ENCODE measurements around the gene RELL2.

The RELL2 gene

DNA sequence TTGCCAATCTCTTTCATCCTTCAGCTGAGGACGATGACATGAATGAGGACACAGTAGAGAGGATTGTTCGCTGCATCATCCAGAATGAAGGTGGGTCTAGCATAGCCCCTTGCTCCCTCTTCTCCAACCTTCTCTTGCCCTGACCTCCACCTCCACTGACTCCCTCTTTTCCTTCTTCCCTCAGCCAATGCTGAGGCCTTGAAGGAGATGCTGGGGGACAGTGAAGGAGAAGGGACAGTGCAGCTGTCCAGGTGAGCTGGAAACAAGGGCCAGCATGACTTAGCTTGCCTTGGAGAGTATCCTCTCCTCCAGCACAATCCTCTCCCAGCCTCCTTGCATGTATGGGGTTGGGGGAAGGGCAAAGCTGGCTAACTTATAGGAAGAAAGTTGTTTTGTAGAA lies 2.0 kb downstream of the RELL2 start:
- Histone ChIP-seq H3K36me3 (ENCODE audit: control insufficient read depth, low read length) (peaks cover 65% of the 10 kb centered on the region), H4K20me1 (ENCODE audit: control insufficient read depth, insufficient read depth, low read depth, low read length) (peaks cover 21% of the 10 kb centered on the region; the same call in 1 of the 2 replicates), H3K79me2 (ENCODE audit: control insufficient read depth, low read length) (peaks cover 51% of the 10 kb centered on the region), H3K9me3 (ENCODE audit: control insufficient read depth, insufficient read depth, low read length) (no peaks in the 10 kb centered on the region), H3K4me2 (ENCODE audit: low read length) (peak overlapping the region; percentile 74), H3K27me3 (ENCODE audit: control insufficient read depth, low read length) (no peaks in the 10 kb centered on the region), H3F3A (ENCODE audit: control insufficient read depth, insufficient read depth) (peaks cover 13% of the 10 kb centered on the region), H3K27ac (ENCODE audit: low read depth, low read length) (peak overlapping the region; percentile 50), H3K9me2 (replicated peaks; ENCODE audit: control insufficient read depth, low read length) (no peaks in the 10 kb centered on the region), H3K4me1 (ENCODE audit: control insufficient read depth, low read length) (peaks cover 36% of the 10 kb centered on the region), H3K4me3 (ENCODE audit: low read length) (peak overlapping the region; percentile 96)
- TF ChIP-seq EZH2phosphoT487 (IDR thresholded peaks at IDR 0.05; ENCODE audit: borderline replicate concordance, low read length), result no peak
- TF ChIP-seq, protein P1, sequence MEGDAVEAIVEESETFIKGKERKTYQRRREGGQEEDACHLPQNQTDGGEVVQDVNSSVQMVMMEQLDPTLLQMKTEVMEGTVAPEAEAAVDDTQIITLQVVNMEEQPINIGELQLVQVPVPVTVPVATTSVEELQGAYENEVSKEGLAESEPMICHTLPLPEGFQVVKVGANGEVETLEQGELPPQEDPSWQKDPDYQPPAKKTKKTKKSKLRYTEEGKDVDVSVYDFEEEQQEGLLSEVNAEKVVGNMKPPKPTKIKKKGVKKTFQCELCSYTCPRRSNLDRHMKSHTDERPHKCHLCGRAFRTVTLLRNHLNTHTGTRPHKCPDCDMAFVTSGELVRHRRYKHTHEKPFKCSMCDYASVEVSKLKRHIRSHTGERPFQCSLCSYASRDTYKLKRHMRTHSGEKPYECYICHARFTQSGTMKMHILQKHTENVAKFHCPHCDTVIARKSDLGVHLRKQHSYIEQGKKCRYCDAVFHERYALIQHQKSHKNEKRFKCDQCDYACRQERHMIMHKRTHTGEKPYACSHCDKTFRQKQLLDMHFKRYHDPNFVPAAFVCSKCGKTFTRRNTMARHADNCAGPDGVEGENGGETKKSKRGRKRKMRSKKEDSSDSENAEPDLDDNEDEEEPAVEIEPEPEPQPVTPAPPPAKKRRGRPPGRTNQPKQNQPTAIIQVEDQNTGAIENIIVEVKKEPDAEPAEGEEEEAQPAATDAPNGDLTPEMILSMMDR (IDR thresholded peaks at IDR 0.05; ENCODE audit: low read depth, low read length, poor library complexity, severe bottlenecking), result no peak

- peaks cover 17% of the 10 kb centered on the region; the same call in 1 of the 2 replicates for H4K20me1 ChIP-seq (ENCODE audit: control insufficient read depth, insufficient read depth, low read depth, low read length)
- H3K36me3 ChIP-seq (ENCODE audit: control insufficient read depth, low read length), result peaks cover 58% of the 10 kb centered on the region
Observed at GRCh38 chr5:141639357-141640050, 2.7 kb downstream of the RELL2 start.

GRCh38 chr5:141640051-141640415 lies 3.2 kb downstream of the RELL2 start:
- H3K9me3 ChIP-seq (ENCODE audit: control insufficient read depth, insufficient read depth, low read length), result no peaks in the 10 kb centered on the region
- peaks cover 53% of the 10 kb centered on the region for H3K36me3 ChIP-seq (ENCODE audit: control insufficient read depth, low read length)
- H3K4me3 ChIP-seq (ENCODE audit: low read length), result no peak overlapping the region
- peaks cover 13% of the 10 kb centered on the region for H3F3A ChIP-seq (ENCODE audit: control insufficient read depth, insufficient read depth)
- H3K27me3 ChIP-seq (ENCODE audit: control insufficient read depth, low read length), result no peaks in the 10 kb centered on the region
- peaks cover 24% of the 10 kb centered on the region for H3K4me1 ChIP-seq (ENCODE audit: control insufficient read depth, low read length)
- TF ChIP-seq, protein P1 (IDR thresholded peaks at IDR 0.05; ENCODE audit: low read depth, low read length, poor library complexity, severe bottlenecking), result no peak
- TF ChIP-seq EZH2phosphoT487 (IDR thresholded peaks at IDR 0.05; ENCODE audit: borderline replicate concordance, low read length), result no peak
- no peak overlapping the region for H3K4me2 ChIP-seq (ENCODE audit: low read length)
- H3K9me2 ChIP-seq (replicated peaks; ENCODE audit: control insufficient read depth, low read length), result no peaks in the 10 kb centered on the region
- H4K20me1 ChIP-seq (ENCODE audit: control insufficient read depth, insufficient read depth, low read depth, low read length), result peaks cover 12% of the 10 kb centered on the region; the same call in 1 of the 2 replicates
- no peak overlapping the region for H3K27ac ChIP-seq (ENCODE audit: low read depth, low read length)
- H3K79me2 ChIP-seq (ENCODE audit: control insufficient read depth, low read length), result peaks cover 39% of the 10 kb centered on the region

More at GRCh38 chr5:141639357-141640050, 2.7 kb downstream of the RELL2 start:
- peaks cover 13% of the 10 kb centered on the region for H3F3A ChIP-seq (ENCODE audit: control insufficient read depth, insufficient read depth)
- no peaks in the 10 kb centered on the region for H3K9me3 ChIP-seq (ENCODE audit: control insufficient read depth, insufficient read depth, low read length)
- H3K4me1 ChIP-seq (ENCODE audit: control insufficient read depth, low read length), result peaks cover 29% of the 10 kb centered on the region
- no peak overlapping the region for H3K27ac ChIP-seq (ENCODE audit: low read depth, low read length)
- H3K79me2 ChIP-seq (ENCODE audit: control insufficient read depth, low read length), result peaks cover 44% of the 10 kb centered on the region
- H3K4me2 ChIP-seq (ENCODE audit: low read length), result no peak overlapping the region
- H3K27me3 ChIP-seq (ENCODE audit: control insufficient read depth, low read length), result no peaks in the 10 kb centered on the region
- no peaks in the 10 kb centered on the region for H3K9me2 ChIP-seq (replicated peaks; ENCODE audit: control insufficient read depth, low read length)
- TF ChIP-seq, protein P1 (IDR thresholded peaks at IDR 0.05; ENCODE audit: low read depth, low read length, poor library complexity, severe bottlenecking), result no peak
- TF ChIP-seq EZH2phosphoT487 (IDR thresholded peaks at IDR 0.05; ENCODE audit: borderline replicate concordance, low read length), result no peak
- no peak overlapping the region for H3K4me3 ChIP-seq (ENCODE audit: low read length)

Measured in DOHH2 (cell line).